AG04450 (cell line): Measurements from ENCODE around the gene RUBCNL. TPM values are rescaled to one million over a fixed set of nuclear protein-coding genes. Genes with fewer than 3 reads are reported as not detected.

Experiments used
- CTCF ChIA-PET: fragments of 300-600, 350-600 bp; formaldehyde crosslinking; extraction: SDS; loops from one replicate; lab custom pipeline; 2022; ENCODE audit warnings: antibody characterized with exemption, inconsistent platforms; lab: Charles Lee
- POLR2A ChIA-PET: fragments of 350-600 bp; formaldehyde crosslinking; extraction: SDS; loops from one replicate; lab custom pipeline; 2021; ENCODE audit warnings: antibody characterized with exemption, inconsistent platforms; lab: Yijun Ruan, JAX
- DNase-seq: peaks from one replicate; pipeline ENCODE4 v3.0.0-alpha.2; 2011; ENCODE audit warnings: low read depth, low spot score
- H3K27ac ChIP-seq: one replicate; pipeline ENCODE4 v1.5.1; 2012; ENCODE audit warnings: low read depth, low read length, control low read depth
- H3K27me3 ChIP-seq: one replicate; pipeline ENCODE4 v1.6.0; 2012; ENCODE audit warnings: low read length; ENCODE audit not compliant: control insufficient read depth, insufficient read depth
- H3K4me3 ChIP-seq: 2 replicates; pipeline ENCODE4 v1.5.1; 2011; ENCODE audit warnings: mild to moderate bottlenecking, low read depth, low read length, control low read depth
- H3K9me3 ChIP-seq: 2 replicates; pipeline ENCODE4 v1.5.1; 2012; ENCODE audit warnings: low read length; ENCODE audit not compliant: control insufficient read depth, insufficient read depth
- CTCF ChIP-seq: IDR thresholded peaks from 2 replicates; pipeline ENCODE4 v1.5.1; 2011; ENCODE audit warnings: low read depth, low read length, control low read depth, inconsistent platforms
- polyA plus RNA-seq: library from polyadenylated mRNA; depleted of rRNA; stranded (reverse); fragments of >200 nt; gene quantifications from 2 replicates; pipeline ENCODE4 v1.2.3, GENCODE V29; 2011

Gene RUBCNL
- polyA plus RNA-seq, 1 experiment, result not detected

DNA sequence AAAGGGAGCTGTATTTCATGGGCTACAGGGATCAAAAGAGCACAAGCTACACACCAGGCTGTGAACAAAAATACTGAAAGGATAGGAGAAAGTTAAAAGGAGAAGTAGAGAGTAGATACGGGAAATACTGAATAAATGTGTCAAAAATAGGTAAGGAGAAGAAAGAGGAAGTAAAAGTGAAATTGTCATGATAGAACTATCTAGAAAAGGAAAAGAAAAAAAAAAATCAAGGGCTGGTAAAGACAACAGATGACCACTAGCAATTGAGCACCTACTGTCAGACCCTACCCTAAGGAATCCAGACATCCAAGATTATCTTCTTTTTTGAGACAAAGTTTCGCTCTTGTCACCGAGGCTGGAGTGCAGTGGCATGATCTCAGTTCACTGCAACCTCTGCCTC is 4.8 kb downstream of the RUBCNL start:
- Histone ChIP-seq H3K27me3 (peaks cover 22% of the 10 kb centered on the region), H3K27ac (no peak overlapping the region), H3K4me3 (no peak overlapping the region), H3K9me3 (no peaks in the 10 kb centered on the region)
- DNase-seq, result no peak
- POLR2A ChIA-PET, result no interaction called here
- CTCF ChIA-PET, result no interaction called here
- no peak for TF ChIP-seq CTCF

- DNase-seq, result no peak
- CTCF ChIA-PET, result no interaction called here
- POLR2A ChIA-PET, result no interaction called here
- Histone ChIP-seq H3K9me3 (no peaks in the 10 kb centered on the region), H3K27me3 (peaks cover 4% of the 10 kb centered on the region), H3K4me3 (no peak overlapping the region), H3K27ac (no peak overlapping the region)
- no peak for TF ChIP-seq CTCF
Measured at GRCh38 chr13:46380242-46380641, 6.8 kb downstream of the RUBCNL start.

DNA sequence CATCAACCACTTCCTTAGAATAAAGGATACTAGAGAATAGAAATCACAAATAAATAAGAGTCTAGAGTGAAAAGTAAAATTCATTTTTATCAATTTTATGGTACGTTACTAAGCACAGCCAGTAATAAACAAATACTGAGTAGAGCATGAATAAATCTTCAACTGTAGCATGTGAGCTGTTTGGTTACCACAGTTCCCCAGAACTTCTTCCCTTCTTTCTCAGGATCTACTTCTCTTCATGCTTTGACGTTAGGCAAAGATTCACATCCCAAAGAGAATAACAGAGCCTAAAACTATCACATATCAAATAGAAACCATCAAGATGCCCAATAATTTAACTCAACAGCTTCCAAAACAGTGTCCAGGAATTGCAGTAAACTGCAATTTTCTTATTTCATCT is 7.4 kb downstream of the RUBCNL start:
- CTCF ChIA-PET, result no interaction called here
- Histone ChIP-seq H3K27ac (no peak overlapping the region), H3K27me3 (peaks cover 4% of the 10 kb centered on the region), H3K4me3 (no peak overlapping the region), H3K9me3 (no peaks in the 10 kb centered on the region)
- TF ChIP-seq CTCF, result no peak
- POLR2A ChIA-PET, result no interaction called here
- no peak for DNase-seq

GRCh38 chr13:46378411-46378810 is 8.6 kb downstream of the RUBCNL start:
- no peak overlapping the region for H3K4me3 ChIP-seq
- H3K27ac ChIP-seq, result no peak overlapping the region
- POLR2A ChIA-PET, result no interaction called here
- no peaks in the 10 kb centered on the region for H3K9me3 ChIP-seq
- no peak for DNase-seq
- no peak for TF ChIP-seq CTCF
- peaks cover 7% of the 10 kb centered on the region for H3K27me3 ChIP-seq
- CTCF ChIA-PET, result interaction anchor here (0.6 kb wide), 1 partner anchor 78 kb away, joined by 3 read pairs; no protein-coding TSS in a partner anchor

DNA sequence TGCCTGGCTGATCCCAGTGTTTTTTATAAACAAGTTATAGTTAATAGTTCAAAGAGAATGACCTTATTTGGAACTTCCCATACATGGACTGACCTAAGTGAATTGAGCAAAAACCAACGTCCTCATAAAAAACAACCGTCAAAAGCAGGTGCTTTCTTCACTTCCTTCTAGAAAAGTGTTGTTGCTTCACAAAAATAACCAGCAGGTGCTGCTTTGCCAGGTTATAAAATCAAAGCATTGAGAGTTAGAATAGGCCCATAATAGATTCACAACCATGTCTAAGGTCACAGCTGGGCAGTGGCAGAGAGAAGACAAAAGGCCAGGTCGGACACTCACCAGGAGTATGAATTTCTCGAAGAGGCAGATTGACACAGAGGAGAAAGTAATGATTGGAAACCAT is 9.5 kb downstream of the RUBCNL start:
- ChIA-PET CTCF (no interaction called here), POLR2A (no interaction called here)
- no peak for TF ChIP-seq CTCF
- Histone ChIP-seq H3K27ac (no peak overlapping the region), H3K9me3 (no peaks in the 10 kb centered on the region), H3K4me3 (no peak overlapping the region), H3K27me3 (peaks cover 7% of the 10 kb centered on the region)
- DNase-seq, result no peak
